ENCODE results near the gene FOXD3. TPM values are rescaled to one million over a fixed set of nuclear protein-coding genes. Genes with fewer than 3 reads are reported as not detected.

Gene FOXD3
- total RNA-seq, 1 donor from 2014 or later = 49.9 TPM

GRCh38 chr1:63319046-63320021 lies 3.0 kb upstream of the FOXD3 start:
- intact Hi-C loops (cut with DNase I) = no loop called here
- DNase-seq (ENCODE audit: low spot score) (peak; percentile 61), ATAC-seq (no peak)

GRCh38 chr1:63320022-63320721 lies 2.2 kb upstream of the FOXD3 start:
- peak; percentile 30 for ATAC-seq

GRCh38 chr1:63321066-63321784 lies 1.1 kb upstream of the FOXD3 start:
- no peak for DNase-seq (ENCODE audit: low spot score)
- intact Hi-C loops (cut with DNase I) = no loop called here
- ATAC-seq = no peak

More at GRCh38 chr1:63320022-63320721, 2.2 kb upstream of the FOXD3 start:
- DNase-seq (ENCODE audit: low spot score) = peak; percentile 64
- intact Hi-C loops (cut with DNase I) = no loop called here

- intact Hi-C loops (cut with DNase I) = no loop called here
- DNase-seq (ENCODE audit: low spot score) (no peak), ATAC-seq (no peak)
Measured at GRCh38 chr1:63321785-63322113, 618 bp upstream of the FOXD3 start.

GRCh38 chr1:63322944-63323864 lies 837 bp downstream of the FOXD3 start:
- intact Hi-C loops (cut with DNase I) = no loop called here
- ATAC-seq (no peak), DNase-seq (ENCODE audit: low spot score) (no peak)

- no peak for ATAC-seq
- intact Hi-C loops (cut with DNase I) = no loop called here
Measured at GRCh38 chr1:63323865-63324778, 1.8 kb downstream of the FOXD3 start.

GRCh38 chr1:63324779-63325119 lies 2.4 kb downstream of the FOXD3 start:
- DNase-seq (ENCODE audit: low spot score) = no peak
- intact Hi-C loops (cut with DNase I) = no loop called here
- ATAC-seq = no peak

More at GRCh38 chr1:63323865-63324778, 1.8 kb downstream of the FOXD3 start:
- DNase-seq (ENCODE audit: low spot score) = no peak

GRCh38 chr1:63325279-63325985 lies 3.1 kb downstream of the FOXD3 start:
- intact Hi-C loops (cut with DNase I) = no loop called here
- DNase-seq (ENCODE audit: low spot score) = no peak
- no peak for ATAC-seq

- intact Hi-C loops (cut with DNase I) = no loop called here
- ATAC-seq (no peak), DNase-seq (ENCODE audit: low spot score) (no peak)
Measured at GRCh38 chr1:63326106-63326472, 3.7 kb downstream of the FOXD3 start.

GRCh38 chr1:63326473-63327380 lies 4.4 kb downstream of the FOXD3 start:
- ATAC-seq = no peak
- intact Hi-C loops (cut with DNase I) = no loop called here
- DNase-seq (ENCODE audit: low spot score) = no peak

- peak; percentile 83 for ATAC-seq
- DNase-seq (ENCODE audit: low spot score) = peak; percentile 88
- intact Hi-C loops (cut with DNase I) = no loop called here
Measured at GRCh38 chr1:63327417-63328054, 5.2 kb downstream of the FOXD3 start.

GRCh38 chr1:63328122-63328521 lies 5.8 kb downstream of the FOXD3 start:
- DNase-seq (ENCODE audit: low spot score) (no peak), ATAC-seq (peak; percentile 12)
- intact Hi-C loops (cut with DNase I) = no loop called here

- ATAC-seq = no peak
- DNase-seq (ENCODE audit: low spot score) = no peak
- intact Hi-C loops (cut with DNase I) = no loop called here
Measured at GRCh38 chr1:63328781-63329180, 6.4 kb downstream of the FOXD3 start.

- intact Hi-C loops (cut with DNase I) = no loop called here
- ATAC-seq (peak; percentile 16), DNase-seq (ENCODE audit: low spot score) (no peak)
Measured at GRCh38 chr1:63329621-63330330, 7.4 kb downstream of the FOXD3 start.

GRCh38 chr1:63330331-63330916 lies 8.1 kb downstream of the FOXD3 start:
- intact Hi-C loops (cut with DNase I) = no loop called here
- ATAC-seq (no peak), DNase-seq (ENCODE audit: low spot score) (no peak)

Measured in sciatic nerve (tissue), 2 donors.